ENCODE data around the gene PCDH9.

GRCh38 chr13:66345518-66345810 is 884.7 kb downstream of the PCDH9 start:
- TF ChIP-seq, protein P1, sequence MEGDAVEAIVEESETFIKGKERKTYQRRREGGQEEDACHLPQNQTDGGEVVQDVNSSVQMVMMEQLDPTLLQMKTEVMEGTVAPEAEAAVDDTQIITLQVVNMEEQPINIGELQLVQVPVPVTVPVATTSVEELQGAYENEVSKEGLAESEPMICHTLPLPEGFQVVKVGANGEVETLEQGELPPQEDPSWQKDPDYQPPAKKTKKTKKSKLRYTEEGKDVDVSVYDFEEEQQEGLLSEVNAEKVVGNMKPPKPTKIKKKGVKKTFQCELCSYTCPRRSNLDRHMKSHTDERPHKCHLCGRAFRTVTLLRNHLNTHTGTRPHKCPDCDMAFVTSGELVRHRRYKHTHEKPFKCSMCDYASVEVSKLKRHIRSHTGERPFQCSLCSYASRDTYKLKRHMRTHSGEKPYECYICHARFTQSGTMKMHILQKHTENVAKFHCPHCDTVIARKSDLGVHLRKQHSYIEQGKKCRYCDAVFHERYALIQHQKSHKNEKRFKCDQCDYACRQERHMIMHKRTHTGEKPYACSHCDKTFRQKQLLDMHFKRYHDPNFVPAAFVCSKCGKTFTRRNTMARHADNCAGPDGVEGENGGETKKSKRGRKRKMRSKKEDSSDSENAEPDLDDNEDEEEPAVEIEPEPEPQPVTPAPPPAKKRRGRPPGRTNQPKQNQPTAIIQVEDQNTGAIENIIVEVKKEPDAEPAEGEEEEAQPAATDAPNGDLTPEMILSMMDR (IDR thresholded peaks at IDR 0.05): no peak
- TF ChIP-seq POLR2A (IDR thresholded peaks at IDR 0.05): no peak

All from heart left ventricle (tissue), 13 donors.